Calu3 (cell line): ENCODE measurements around the gene NTM. TPM values are rescaled to one million over a fixed set of nuclear protein-coding genes. Genes with fewer than 3 reads are reported as not detected.

Source experiments
- BruUV-seq: library from RNA; stranded (reverse); fragments of 400-500 nt; replicated peaks from 2 replicates; lab custom pipeline; 2021; lab: Mats Ljungman, UMichigan
- CTCF ChIA-PET: fragments of 300-600 bp; sonication (Branson Sonifier 250); formaldehyde crosslinking; loops from one replicate; lab custom pipeline; 2022; ENCODE audit warnings: antibody characterized with exemption; lab: Charles Lee
- DNase-seq: peaks from one replicate; pipeline ENCODE4 v3.0.0; 2022
- H3K27ac Mint-ChIP-seq: one replicate; pipeline ENCODE4 v1.8.0; 2022; ENCODE audit warnings: mixed read lengths; ENCODE audit not compliant: unreplicated experiment
- H3K27me3 Mint-ChIP-seq: one replicate; pipeline ENCODE4 v1.8.0; 2022; ENCODE audit warnings: mixed read lengths; ENCODE audit not compliant: unreplicated experiment
- H3K36me3 Mint-ChIP-seq: one replicate; pipeline ENCODE4 v1.8.0; 2022; ENCODE audit warnings: mild to moderate bottlenecking, moderate library complexity, mixed read lengths; ENCODE audit not compliant: insufficient read depth, unreplicated experiment
- H3K4me1 Mint-ChIP-seq: one replicate; pipeline ENCODE4 v1.8.0; 2022; ENCODE audit warnings: mild to moderate bottlenecking, low read depth, mixed read lengths; ENCODE audit not compliant: unreplicated experiment
- H3K4me3 Mint-ChIP-seq: one replicate; pipeline ENCODE4 v1.8.0; 2022; ENCODE audit warnings: mild to moderate bottlenecking, low read depth, moderate library complexity, mixed read lengths; ENCODE audit not compliant: unreplicated experiment
- H3K9me3 Mint-ChIP-seq: one replicate; pipeline ENCODE4 v1.8.0; 2022; ENCODE audit warnings: low read depth, mixed read lengths; ENCODE audit not compliant: unreplicated experiment
- intact Hi-C: fragments of 100-400 bp; cut with micrococcal nuclease; formaldehyde crosslinking; loops from one replicate; pipeline ENCODE4 v1.10.0; 2022; ENCODE audit not compliant: unreplicated experiment
- total RNA-seq: library from RNA; stranded (reverse); gene quantifications from 2 replicates; pipeline ENCODE4 v1.2.3, GENCODE V29; 2022
- TF ChIP-seq, protein P1 (sequence below): fragments of 200-600 bp; IDR thresholded peaks from one replicate; pipeline ENCODE4 v1.8.0; 2022; ENCODE audit warnings: antibody characterized with exemption; ENCODE audit not compliant: unreplicated experiment

NTM gene
- total RNA-seq, 1 experiment from 2014 or later: not detected

- peaks cover 7% of the 10 kb centered on the region for H3K9me3 Mint-ChIP-seq
- H3K27ac Mint-ChIP-seq: no peak overlapping the region
- BruUV-seq: no TSS peak
- no peaks in the 10 kb centered on the region for H3K4me1 Mint-ChIP-seq
- no peak for DNase-seq
- TF ChIP-seq, protein P1, sequence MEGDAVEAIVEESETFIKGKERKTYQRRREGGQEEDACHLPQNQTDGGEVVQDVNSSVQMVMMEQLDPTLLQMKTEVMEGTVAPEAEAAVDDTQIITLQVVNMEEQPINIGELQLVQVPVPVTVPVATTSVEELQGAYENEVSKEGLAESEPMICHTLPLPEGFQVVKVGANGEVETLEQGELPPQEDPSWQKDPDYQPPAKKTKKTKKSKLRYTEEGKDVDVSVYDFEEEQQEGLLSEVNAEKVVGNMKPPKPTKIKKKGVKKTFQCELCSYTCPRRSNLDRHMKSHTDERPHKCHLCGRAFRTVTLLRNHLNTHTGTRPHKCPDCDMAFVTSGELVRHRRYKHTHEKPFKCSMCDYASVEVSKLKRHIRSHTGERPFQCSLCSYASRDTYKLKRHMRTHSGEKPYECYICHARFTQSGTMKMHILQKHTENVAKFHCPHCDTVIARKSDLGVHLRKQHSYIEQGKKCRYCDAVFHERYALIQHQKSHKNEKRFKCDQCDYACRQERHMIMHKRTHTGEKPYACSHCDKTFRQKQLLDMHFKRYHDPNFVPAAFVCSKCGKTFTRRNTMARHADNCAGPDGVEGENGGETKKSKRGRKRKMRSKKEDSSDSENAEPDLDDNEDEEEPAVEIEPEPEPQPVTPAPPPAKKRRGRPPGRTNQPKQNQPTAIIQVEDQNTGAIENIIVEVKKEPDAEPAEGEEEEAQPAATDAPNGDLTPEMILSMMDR: no peak
- CTCF ChIA-PET: no interaction called here
- H3K36me3 Mint-ChIP-seq: no peaks in the 10 kb centered on the region
- H3K4me3 Mint-ChIP-seq: no peak overlapping the region
- intact Hi-C loops: no loop called here
- H3K27me3 Mint-ChIP-seq: no peaks in the 10 kb centered on the region
Observed at GRCh38 chr11:131533149-131533548, 162.7 kb downstream of the NTM start.

DNA sequence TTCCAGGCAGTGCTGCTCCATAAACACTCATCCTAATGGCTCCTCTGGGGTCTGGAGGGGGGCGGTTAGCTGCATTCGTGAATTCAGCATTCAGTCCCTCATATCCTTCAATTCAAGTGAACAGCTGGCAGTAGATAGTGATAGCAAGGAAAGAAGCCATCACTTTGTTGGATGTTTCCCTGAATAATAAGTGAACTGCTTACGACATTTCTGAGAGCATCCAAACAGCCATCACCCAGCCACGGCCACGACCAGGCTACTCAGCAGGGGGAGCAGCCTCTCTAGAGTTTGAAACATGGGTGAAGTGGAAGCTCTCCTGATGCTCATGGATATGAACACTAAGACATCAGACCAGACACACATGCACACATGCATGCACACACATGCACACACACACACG is 163.6 kb downstream of the NTM start:
- DNase-seq: no peak
- no peaks in the 10 kb centered on the region for H3K36me3 Mint-ChIP-seq
- intact Hi-C loops: no loop called here
- TF ChIP-seq, protein P1: no peak
- CTCF ChIA-PET: no interaction called here
- H3K9me3 Mint-ChIP-seq: peaks cover 7% of the 10 kb centered on the region
- no peak overlapping the region for H3K4me3 Mint-ChIP-seq
- H3K4me1 Mint-ChIP-seq: no peaks in the 10 kb centered on the region
- H3K27ac Mint-ChIP-seq: no peak overlapping the region
- BruUV-seq: no TSS peak
- H3K27me3 Mint-ChIP-seq: no peaks in the 10 kb centered on the region

DNA sequence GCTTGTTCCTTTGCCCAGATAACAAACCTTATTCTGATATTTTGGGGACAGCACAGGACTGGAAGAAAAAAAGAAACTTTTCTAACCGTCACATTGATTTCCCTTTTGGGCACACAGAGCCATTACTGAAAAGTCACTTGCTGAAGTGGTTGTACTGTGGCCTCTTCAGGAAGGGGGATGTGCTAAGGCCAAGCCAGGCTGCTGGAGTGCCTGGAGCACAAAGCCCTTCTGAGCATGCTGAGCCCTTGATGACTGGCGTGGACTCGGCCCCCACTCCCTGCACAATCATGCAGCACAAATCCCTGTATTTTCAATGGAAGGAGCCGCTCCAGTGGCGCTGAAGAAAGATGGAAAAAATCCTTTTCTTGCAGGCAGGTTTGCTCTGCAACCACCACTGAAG is 164.2 kb downstream of the NTM start:
- no peaks in the 10 kb centered on the region for H3K4me1 Mint-ChIP-seq
- TF ChIP-seq, protein P1: no peak
- DNase-seq: no peak
- no TSS peak for BruUV-seq
- CTCF ChIA-PET: no interaction called here
- H3K9me3 Mint-ChIP-seq: peaks cover 9% of the 10 kb centered on the region
- H3K27me3 Mint-ChIP-seq: no peaks in the 10 kb centered on the region
- no peak overlapping the region for H3K4me3 Mint-ChIP-seq
- H3K36me3 Mint-ChIP-seq: no peaks in the 10 kb centered on the region
- no peak overlapping the region for H3K27ac Mint-ChIP-seq
- intact Hi-C loops: no loop called here

DNA sequence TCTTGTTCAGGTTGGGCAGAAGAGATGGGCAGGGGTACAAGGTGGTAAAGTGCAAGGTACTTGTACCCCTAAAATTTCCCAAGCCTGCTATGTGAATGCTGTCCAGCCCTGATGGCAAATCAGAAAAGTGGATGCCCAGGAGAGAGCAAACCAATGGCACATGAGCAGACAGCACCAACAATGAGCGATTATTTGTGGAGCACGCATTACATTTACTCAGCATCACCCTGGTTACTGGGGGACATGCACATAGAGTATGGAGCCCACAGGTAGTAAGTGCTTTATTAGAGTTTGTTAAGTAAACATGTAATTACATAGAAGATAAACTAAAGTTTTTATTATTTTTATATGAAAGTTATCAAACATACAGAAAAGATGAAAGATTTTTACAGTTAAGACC is 165.7 kb downstream of the NTM start:
- CTCF ChIA-PET: no interaction called here
- Mint-ChIP-seq H3K27me3 (no peaks in the 10 kb centered on the region), H3K9me3 (peaks cover 12% of the 10 kb centered on the region), H3K4me3 (no peak overlapping the region), H3K4me1 (no peaks in the 10 kb centered on the region), H3K36me3 (no peaks in the 10 kb centered on the region), H3K27ac (no peak overlapping the region)
- TF ChIP-seq, protein P1: no peak
- no TSS peak for BruUV-seq
- intact Hi-C loops: no loop called here
- DNase-seq: no peak
